ENCODE measurements around the gene CABP2.
"Not testable (repeated sequence)": the region's sequence is repeated elsewhere in the genome, so short reads cannot be mapped to it uniquely, and the experiment has no call there.

Gene CABP2

GRCh38 chr11:67476692-67477091, 46.6 kb downstream of the CABP2 start:
- DNase-seq (ENCODE audit: low spot score), result not testable (repeated sequence)

GRCh38 chr11:67472882-67473281, 50.4 kb downstream of the CABP2 start:
- DNase-seq (ENCODE audit: low spot score), result no peak

- no peak for DNase-seq (ENCODE audit: low spot score)
These were observed 52.8 kb downstream of the CABP2 start for GRCh38 chr11:67470337-67471002.

- no peak for DNase-seq (ENCODE audit: low spot score)
These were observed 53.8 kb downstream of the CABP2 start for GRCh38 chr11:67469508-67469811.
